HG02763 (cell line): Measurements from ENCODE around the gene TUBA8.
"Not testable (repeated sequence)": the region's sequence is repeated elsewhere in the genome, so short reads cannot be mapped to it uniquely, and the experiment has no call there.

Source experiments
- ATAC-seq: cut with Tn5 transposase; IDR thresholded peaks from one replicate; pipeline ENCODE4 v1.9.1; 2021; ENCODE audit warnings: mild to moderate bottlenecking, moderate library complexity; ENCODE audit not compliant: unreplicated experiment

TUBA8 gene

DNA sequence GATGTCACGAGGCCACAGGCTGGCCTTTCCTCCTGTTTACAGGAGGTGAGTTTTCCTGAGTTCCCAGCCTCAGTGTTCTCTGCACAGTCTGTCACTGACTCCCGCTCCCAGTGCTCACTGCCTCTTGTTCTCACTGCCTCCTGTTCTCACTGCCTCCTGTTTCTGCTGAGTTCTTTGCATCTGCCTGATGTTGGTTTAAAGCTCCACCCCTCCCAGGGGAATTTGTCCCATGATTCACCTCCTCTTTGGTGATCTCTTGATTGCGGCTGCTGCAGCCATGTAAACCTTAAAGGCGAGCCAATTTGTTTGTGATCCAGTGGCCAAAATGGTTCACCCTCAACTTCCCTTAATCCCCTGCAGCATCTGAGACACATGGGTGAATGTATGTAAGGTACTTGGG is 6.0 kb upstream of the TUBA8 start:
- ATAC-seq, result no peak

DNA sequence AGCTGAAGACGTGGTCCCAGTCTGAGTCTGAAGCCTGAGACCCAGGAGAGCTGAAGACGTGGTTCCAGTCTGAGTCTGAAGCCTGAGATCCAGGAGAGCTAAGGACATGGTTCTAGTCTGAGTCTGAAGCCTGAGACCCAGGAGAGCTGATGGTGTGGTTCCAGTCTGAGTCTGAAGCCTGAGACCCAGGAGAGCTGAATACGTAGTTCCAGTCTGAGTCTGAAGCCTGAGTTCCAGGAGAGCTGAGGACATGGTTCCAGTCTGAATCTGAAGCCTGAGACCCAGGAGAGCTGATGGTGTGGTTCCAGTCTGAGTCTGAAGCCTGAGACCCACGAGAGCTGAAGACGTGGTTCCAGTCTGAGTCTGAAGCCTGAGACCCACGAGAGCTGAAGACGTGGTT is 4.6 kb upstream of the TUBA8 start:
- not testable (repeated sequence) for ATAC-seq

DNA sequence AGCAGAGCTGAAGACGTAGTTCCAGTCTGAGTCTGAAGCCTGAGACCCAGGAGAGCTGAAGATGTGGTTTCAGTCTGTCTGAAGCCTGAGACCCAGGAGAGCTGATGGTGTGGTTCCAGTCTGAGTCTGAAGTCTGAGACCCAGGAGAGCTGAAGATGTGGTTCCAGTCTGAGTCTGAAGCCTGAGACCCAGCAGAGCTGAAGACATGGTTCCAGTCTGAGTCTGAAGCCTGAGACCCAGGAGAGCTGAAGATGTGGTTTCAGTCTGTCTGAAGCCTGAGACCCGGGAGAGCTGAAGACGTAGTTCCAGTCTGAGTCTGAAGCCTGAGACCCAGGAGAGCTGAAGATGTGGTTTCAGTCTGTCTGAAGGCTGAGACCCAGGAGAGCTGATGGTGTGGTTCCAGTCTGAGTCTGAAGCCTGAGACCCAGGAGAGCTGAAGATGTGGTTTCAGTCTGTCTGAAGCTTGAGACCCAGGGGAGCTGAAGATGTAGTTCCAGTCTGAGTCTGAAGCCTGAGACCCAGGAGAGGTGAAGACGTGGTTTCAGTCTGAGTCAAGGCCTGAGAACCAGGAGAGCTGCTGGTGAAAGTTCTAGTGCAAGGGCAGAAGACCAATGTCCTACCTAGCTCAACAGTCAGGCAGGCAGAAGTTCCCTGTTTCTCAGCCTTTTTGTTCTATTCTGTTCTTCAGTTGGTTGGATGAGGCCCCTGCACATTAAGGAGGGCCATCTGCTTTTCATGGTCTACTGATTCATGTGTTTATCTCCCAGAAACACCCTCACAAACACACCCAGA is 3.9 kb upstream of the TUBA8 start:
- ATAC-seq, result not testable (repeated sequence)

DNA sequence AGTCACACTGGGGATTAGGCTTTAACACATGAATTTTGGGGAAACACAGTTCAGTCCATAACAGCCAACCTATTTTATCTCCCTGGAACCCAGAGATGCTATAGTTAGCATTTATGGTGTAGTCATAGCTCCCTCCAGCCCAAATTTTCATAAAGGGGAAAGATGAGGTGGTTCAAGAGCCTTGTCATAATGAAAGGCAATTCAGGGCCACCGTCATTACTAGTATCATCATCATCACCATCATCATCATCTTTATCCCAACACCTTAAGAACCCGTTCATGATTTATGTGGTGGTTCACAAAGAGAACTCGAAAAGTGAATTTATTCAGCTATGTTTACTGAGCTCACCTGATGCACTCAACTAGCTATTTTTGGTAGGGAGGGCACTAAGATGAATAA is 2.4 kb upstream of the TUBA8 start:
- ATAC-seq, result no peak

DNA sequence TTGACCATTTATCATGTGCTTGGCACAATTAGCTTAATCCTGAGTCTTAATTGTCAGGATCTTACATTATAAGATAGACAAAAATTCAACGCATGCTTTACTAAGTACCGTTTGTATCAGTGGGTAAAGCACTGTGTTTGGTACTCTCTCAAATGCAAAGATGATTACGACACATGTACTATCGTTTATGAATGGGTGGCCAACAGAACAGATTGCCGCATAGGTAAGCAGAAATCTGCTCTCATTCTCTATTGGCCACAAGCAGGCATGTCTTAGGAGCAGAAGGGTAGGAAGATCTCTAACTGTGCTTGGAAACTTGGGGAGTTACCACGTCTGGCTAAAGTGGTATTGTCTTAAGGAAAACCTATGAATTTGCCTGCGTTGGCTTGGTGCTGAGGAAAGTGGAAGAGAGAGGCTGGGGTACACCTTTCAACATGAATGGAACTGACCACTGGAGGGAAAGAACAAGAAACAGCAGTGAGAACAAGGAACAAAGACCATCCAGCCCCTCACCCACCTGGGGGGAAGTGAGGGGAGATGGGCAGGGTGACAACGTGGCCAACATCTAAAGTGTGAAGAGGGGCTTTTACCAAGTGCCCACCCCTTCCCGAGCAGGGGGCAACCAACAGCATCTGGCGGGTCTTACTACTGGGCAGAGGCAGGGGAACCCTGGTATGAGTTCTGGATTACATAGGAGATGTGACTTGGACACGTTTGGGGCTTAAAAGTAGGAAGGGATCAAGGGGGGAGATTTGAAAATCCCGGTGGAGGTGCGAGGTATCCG is 1.0 kb upstream of the TUBA8 start:
- ATAC-seq, result no peak

DNA sequence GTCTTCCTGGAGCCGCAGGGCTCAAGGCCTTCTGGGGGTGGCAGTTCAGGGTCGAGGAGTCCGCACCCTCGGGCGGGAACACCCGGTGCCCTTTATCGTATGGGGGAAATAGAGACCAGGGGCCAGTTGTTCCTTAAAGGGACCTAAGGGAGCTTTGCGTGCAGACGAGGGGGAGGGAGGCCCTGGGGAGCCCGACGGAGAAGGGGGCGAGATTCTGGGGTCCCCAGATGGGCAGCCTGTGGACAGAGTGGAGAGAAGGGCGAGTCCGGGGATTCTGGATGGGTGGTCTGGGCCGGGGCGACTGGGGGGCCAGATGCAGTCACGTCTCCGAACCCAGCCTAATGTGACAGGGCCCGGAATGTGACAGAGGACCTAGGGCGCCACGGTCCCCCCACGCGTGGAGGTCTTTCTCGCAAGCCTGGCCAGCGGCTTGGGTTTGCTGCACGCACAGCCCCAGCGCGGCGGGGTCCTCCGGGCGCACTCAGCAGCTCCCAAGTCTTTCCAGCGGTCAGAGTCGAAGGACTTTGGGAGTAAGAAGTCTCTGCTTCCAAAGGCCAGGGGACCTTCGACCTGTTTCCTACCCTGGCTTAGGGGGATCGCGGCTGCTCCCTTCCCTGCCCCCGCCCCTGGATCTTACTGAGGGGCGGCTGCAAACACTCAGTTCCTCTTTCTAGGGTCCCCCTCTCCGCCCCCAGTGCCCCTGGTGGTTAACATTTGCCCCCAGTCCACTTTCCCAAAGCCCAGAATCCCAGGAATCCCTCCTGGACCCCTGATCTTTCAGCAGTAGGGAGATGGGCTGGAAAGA is 547 bp downstream of the TUBA8 start:
- no peak for ATAC-seq

DNA sequence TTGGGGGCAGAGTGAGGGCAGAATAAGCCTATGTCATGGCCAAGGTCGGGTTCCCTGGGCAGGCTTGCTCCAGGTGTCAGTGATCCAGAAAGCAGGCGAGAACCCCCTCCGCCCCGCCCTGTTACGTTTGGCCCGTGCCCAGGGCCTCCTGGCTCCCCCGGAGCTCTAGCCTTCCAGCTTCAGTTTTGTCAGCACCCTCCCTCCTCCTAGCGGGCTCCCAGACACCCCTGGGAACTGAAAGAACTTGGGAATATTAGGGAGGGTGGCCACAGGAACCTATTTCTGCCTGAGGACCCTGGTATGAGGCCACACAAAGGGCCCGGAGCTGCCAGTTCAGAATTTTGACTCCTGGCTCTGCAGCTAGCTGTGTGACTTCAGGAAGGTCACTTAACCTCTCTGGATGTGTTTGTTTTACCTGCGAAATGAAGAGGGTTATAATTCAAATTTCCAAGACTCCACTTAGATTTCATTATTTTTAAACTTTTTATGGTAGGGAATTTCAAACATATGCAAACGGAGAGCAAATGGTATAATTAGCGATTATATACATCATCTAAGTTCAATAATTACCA is 1.2 kb downstream of the TUBA8 start:
- ATAC-seq, result no peak

DNA sequence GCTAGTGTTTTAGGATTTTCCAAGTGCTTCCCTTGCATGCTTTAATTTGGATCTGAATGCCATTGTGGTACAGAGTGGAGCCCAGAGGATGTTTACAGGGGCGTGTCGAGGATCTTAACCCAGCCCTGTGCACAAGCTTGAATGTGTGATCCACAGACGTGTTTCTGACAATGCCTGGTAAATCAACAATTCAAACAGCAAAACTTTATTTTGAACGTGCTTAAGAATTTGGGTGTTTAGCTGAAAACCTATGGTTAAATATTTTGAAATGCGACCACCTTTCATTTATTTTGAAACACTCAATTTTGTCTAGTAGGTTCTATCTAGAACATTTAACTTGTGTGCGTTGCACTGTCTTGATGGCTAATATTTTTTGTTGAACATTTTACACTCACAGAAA is 1.8 kb downstream of the TUBA8 start:
- ATAC-seq, result no peak

DNA sequence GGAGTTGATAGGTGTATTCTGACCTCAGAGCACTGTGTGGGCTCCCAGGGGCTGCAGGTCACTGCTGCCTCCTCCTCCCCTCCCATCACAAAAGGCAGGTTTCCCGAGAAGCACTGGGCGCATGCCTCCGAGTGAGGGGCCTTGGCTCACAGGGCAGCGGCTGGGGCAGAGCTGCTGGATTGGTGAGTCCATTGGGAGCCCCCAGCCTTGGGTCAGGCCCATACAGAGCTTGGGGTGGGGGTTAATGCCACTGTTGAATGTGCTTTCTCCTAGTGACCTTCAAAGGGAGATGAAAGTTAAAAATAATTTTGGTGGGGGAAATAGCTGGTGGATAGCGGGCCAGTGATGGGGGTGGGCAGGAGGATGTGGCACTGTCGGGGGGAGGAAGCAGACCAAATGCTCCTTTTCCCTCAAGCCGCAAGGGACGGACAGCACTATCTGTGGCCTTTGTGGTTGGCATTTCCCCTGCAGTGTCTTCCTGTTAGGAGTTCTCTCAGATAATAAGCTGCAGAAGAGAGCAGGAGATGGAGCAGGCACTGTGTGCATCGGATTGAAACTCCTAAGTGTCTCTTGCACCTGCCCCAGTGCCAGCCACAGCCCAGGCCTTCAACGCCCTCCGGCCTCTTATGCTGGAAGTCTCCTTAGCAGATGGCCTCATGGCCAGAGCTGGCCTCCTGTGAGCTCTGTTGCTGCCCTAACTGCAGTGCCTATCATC is 3.2 kb downstream of the TUBA8 start:
- ATAC-seq, result no peak

DNA sequence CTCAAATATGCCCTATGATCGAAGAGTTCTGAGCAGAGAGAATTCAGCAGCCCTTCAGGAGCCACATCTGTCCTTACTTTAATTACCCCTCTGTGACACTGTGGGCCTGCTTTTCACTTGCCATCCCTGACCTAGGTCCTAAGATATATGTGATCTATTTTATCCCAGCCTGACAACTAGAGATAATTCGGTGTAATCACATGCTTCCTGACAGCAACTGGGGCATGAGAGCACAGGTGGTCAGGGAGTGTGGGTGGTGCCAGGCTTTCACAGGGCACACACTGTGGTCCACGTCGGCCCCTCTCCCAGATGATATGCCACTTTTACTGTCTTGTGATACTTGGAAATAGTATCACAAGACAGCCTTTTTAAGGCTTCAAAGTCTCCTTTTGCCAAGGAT is 3.9 kb downstream of the TUBA8 start:
- ATAC-seq, result no peak

DNA sequence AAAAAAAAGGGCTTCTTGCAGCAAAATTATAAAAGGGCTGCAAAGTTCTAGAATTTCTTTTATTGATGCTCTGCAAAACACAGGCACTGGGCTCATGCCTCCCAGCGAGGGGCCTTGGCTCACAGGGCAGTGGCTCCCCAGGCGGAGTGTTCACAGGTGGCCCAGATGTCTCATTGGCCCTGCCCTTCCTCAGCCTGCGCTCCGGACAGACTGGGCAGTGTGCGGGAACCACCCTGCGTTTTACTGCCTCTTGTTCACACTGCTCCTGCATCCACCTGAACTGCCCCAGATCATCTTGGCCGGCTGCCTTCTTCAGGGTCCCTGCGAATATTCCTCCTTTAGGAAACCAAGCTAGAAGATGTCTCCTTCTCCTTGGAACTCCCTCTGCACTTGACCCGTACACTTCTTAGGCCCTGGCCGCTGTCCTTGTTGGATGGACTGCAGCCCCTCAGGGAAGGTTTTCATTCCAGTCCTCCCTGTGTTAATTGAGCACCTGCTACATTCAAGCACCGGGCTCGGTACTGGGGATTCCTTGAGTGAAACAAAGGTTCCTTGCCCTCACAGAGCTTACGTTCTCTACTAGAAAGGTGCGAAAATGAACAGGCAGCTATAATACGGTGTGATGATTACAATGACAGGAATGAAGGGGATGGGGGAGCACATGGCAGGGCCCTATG is 4.5 kb downstream of the TUBA8 start:
- no peak for ATAC-seq

DNA sequence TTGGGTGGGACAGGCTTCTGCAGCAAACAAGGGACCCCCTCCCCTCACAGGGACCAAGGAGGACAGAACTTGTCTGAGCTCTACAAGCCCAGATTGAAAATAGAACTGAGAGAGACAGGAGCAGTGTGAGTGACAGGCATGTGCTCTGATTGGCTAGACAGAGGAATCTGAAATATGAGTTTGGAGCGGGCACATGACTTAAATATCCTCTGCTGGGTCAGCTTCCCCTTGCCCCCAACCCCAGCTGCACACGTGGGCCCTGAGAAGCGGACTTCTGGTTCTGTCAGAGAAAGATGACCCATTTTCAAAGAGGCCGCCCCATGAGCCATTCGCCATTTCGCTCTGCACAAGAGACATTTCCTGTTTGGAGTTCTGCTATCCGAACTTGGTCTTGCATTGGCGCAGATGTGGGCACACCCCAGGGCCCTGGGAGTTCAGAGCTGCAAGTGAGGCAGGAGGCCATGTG is 5.3 kb downstream of the TUBA8 start:
- no peak for ATAC-seq

DNA sequence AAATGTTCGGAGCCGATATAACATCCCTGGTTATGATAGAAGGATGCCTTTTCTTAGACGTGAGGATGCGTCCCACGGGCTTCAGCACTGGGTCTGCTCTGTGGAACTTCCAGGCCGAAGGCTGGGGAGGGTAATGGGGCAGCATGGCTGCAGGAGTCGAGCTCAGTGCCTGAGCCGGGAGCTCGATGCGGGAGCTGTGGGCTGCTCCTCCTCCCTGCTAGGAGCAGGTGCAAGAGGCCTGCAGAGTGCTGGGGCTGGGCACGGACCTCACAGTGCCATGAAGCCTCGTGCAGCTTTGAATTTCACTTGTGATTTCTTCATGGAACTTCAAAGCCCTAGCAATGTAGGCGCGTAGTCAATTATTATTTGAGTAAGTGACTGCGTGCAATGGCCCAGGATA is 6.0 kb downstream of the TUBA8 start:
- ATAC-seq, result no peak

DNA sequence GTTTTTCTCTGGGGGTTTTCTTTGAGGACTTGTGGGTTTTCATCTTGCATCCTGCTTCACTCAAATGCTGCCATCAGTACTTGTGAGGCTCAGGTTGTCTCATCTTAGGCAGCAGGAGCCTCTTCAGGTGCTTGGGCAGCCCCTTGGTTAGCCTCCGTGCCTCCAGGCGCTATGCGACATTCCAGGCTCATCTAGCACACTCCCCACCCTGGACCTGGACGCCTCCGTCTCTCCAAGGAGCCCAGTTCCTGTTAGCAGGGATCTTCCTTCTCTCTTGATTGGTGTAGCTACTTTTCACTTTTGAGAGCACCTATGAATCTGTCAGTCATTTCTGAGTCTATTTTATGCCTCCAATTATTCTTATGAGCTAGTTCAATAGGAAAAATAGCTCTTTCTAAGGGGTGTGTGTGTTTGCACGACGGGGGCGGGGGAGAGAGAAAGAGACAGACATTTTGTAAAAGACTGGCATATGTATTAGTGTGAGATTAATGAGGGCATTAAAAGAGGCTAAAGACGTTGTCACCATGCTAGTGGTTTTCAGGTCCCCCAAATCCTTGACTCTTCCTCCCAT is 7.8 kb downstream of the TUBA8 start:
- ATAC-seq, result no peak

DNA sequence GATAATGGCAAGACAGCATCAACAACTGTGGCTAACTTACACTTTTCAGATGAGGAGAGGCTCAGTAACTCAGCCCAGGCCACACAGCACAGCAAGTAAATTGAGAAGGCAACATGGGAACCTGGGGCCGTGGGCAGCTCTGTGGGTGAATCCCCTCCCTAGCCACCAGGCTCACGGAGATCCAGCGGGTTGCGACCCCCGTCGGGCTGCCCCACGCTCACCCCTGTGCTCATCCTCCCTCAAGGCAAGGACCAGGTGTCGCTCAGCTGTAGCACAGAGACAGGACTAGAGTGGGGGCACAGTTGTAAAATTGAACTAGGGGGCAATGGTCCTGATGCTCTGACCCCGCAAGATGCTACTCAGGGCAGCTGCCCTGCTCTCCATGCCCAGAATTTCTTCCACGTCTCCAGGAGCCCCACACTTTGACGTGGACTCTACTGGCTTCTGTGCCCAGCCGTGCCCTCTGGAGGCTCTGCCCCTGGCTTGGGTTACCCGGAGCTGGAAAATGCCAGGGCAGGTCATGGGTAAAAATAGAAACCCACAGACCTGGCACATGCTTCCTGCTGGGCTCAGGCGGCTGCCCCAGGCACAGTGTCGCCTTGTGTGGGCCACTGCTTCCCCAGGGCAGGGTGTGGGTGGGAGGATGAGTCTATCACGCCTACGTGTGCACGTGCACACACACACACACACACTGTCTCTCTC is 9.0 kb downstream of the TUBA8 start:
- no peak for ATAC-seq

DNA sequence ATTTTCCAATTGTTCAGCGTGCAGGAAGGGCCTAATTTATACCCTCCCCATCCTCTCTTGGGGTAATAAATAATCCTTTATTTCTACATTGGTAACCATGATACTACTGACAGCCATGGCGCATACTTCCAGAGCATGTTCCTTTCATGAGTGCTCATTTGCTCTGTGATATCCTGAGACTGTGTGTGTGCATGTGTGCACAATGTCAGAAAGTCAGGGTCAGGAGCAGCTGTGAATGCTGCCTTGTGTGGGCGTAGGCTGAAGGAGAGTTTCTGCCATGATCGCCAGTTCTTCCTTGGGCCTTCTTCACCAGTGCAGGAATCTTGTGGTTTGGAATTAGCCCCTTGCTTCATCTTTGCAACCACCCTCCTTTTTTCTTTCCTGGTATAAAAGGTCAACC is 10.2 kb downstream of the TUBA8 start:
- no peak for ATAC-seq

DNA sequence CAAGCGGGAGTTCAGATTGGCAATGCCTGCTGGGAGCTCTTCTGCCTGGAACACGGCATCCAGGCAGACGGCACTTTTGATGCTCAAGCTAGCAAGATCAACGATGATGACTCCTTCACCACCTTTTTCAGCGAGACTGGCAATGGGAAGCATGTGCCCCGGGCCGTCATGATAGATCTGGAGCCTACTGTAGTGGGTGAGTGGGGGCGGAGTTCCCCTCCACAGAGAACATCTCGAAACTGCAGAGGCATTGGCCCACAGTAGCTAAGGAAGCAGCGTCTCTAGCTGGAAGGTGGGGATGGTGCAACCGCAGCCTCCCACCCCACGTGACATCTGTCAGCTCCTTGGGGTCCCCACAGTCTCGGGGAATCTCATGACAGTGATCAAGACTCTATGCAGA is 10.9 kb downstream of the TUBA8 start:
- ATAC-seq, result no peak

DNA sequence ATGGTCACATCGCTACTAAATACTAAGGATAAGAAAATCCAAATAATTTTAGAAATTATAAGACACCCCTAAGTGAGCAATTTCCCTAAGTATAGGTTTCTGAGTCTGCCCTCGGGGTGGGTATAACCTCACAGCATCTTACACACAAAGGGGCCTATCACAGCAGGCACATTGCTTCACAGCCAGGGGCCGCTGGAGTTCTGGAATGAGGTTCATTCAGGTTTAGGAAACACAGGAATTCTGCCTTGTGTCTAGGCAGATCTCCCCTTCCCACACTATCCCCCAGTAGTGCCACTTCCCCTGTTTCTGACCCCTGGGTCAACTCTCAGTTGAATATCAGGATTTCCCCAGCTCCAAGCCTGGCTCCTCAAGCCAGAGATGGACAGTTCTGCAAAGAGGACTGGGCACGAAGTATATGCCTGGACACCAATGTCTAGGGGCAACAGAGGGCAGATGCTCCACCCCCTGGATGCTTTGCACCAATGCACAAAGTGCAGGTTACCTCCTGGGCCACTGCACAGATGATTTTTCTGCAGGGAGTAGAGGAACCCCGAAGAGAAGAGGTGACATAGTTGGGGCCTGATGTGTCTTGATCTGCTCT is 11.4 kb downstream of the TUBA8 start:
- ATAC-seq, result no peak
